Skeletal muscle satellite cell (primary cell): Measurements from ENCODE around the gene XPR1. TPM values are rescaled to one million over a fixed set of nuclear protein-coding genes. Genes with fewer than 3 reads are reported as not detected.

Source experiments
- H3K27me3 ChIP-seq: 2 replicates; pipeline ENCODE4 v1.7.0; 2013; ENCODE audit warnings: low read length; ENCODE audit not compliant: control insufficient read depth, insufficient read depth
- H3K36me3 ChIP-seq: 2 replicates; pipeline ENCODE4 v1.7.0; 2013; ENCODE audit warnings: mild to moderate bottlenecking, control low read depth, low read length; ENCODE audit not compliant: insufficient read depth
- H3K4me1 ChIP-seq: 2 replicates; pipeline ENCODE4 v1.7.0; 2013; ENCODE audit warnings: low read length; ENCODE audit not compliant: control insufficient read depth, insufficient read depth
- H3K4me2 ChIP-seq: 2 replicates; pipeline ENCODE4 v1.7.0; 2013; ENCODE audit warnings: mild to moderate bottlenecking, low read length
- H3K4me3 ChIP-seq: 2 replicates; pipeline ENCODE4 v1.7.0; 2013; ENCODE audit warnings: low read length
- H3K9ac ChIP-seq: 2 replicates; pipeline ENCODE4 v1.7.0; 2013; ENCODE audit warnings: mild to moderate bottlenecking, low read depth, low read length, moderate library complexity
- H3K9me3 ChIP-seq: replicated peaks from 2 replicates; pipeline ENCODE4 v1.7.0; 2013; ENCODE audit warnings: mild to moderate bottlenecking, control low read depth, low read length
- small RNA-seq: library from RNA; depleted of rRNA; stranded (forward); fragments of <200 nt; gene quantifications from one replicate; pipeline ENCODE3, GENCODE V24; 2012

The XPR1 gene

DNA sequence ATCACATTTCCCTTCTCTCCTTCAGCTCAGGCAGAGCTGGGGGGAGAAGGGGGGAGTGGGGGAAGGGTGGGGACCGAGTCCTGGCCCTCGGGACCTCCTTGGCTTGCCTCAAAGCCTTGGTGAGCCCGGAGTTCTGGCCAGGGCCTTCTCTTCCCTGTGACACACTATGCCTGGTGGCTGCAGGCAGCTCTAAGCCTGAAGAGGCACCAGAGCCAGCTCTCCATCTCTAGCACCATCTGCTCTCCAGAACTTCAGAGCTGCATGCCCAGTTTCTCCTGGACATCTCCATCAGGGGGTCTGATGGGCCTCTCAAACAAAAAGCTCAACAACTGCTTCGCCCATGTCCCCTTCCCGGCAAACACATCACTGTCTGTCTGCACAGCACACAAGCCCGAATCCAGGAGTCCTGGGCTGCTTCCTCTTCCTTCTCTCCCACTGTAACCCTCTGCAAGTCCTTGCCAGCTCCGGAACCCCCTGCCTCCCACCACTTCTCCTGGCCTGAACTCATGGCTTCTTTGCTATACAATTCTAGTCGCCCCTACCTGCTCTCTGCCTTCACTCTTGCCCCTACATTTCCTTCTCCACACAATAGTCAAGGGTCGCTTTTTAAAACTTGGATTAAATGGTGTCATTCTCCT lies 307.4 kb downstream of the XPR1 start:
- H3K27me3 ChIP-seq: no peaks in the 10 kb centered on the region
- no peaks in the 10 kb centered on the region for H3K9me3 ChIP-seq
- no peak overlapping the region for H3K4me2 ChIP-seq
- no peak overlapping the region for H3K9ac ChIP-seq
- peaks cover 6% of the 10 kb centered on the region for H3K36me3 ChIP-seq
- no peaks in the 10 kb centered on the region for H3K4me1 ChIP-seq
- no peak overlapping the region for H3K4me3 ChIP-seq

DNA sequence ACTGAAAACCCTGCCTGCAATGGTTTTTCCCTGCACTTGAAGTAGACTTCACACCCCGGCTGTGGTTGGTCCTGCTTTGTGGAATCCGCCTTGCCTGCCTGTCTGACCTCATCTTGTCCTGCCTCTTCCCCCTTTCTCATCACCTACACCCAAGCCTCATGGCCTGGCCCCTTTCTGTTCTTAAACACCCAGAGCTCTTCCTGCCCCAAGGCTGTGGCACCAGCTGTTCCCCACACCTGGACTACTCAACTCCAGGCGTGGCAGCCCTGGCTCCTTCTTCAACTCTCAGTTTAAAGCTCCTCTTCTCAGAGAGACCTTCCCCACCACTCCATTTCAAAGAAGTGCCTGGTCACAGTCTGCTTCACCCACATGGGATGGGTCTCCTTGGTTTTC lies 307.9 kb downstream of the XPR1 start:
- H3K4me2 ChIP-seq: no peak overlapping the region
- H3K4me1 ChIP-seq: no peaks in the 10 kb centered on the region
- peaks cover 10% of the 10 kb centered on the region for H3K36me3 ChIP-seq
- H3K9me3 ChIP-seq: no peaks in the 10 kb centered on the region
- no peaks in the 10 kb centered on the region for H3K27me3 ChIP-seq
- no peak overlapping the region for H3K4me3 ChIP-seq
- H3K9ac ChIP-seq: no peak overlapping the region

Small RNA genes within 50 kb of the gene (small RNA-seq; reads per million reads assigned to genes)
- gene RF00026: not detected
